HEK293 (cell line): ENCODE measurements around the gene ZFPM1.

Source experiments
- KLF1 ChIP-seq: fragments of 450-650 bp; formaldehyde crosslinking; IDR thresholded peaks from 2 replicates; pipeline ENCODE4 v1.5.1; 2016; ENCODE audit warnings: missing biosample characterization, missing genetic modification characterization
- KLF16 ChIP-seq: fragments of 450-650 bp; formaldehyde crosslinking; IDR thresholded peaks from 2 replicates; pipeline ENCODE4 v1.5.1; 2017; ENCODE audit warnings: missing biosample characterization, missing genetic modification characterization
- KLF8 ChIP-seq: fragments of 450-650 bp; formaldehyde crosslinking; IDR thresholded peaks from 2 replicates; pipeline ENCODE4 v1.5.1; 2016; ENCODE audit warnings: missing biosample characterization, missing genetic modification characterization
- MYNN ChIP-seq: fragments of 450-650 bp; formaldehyde crosslinking; IDR thresholded peaks from 2 replicates; pipeline ENCODE4 v1.5.1; 2016; ENCODE audit warnings: missing biosample characterization, missing genetic modification characterization, borderline replicate concordance
- ZBTB7A ChIP-seq: fragments of 450-650 bp; formaldehyde crosslinking; IDR thresholded peaks from 2 replicates; pipeline ENCODE4 v1.5.1; 2016; ENCODE audit warnings: low read depth, missing biosample characterization, missing genetic modification characterization
- ZBTB8A ChIP-seq: fragments of 450-650 bp; formaldehyde crosslinking; IDR thresholded peaks from 2 replicates; pipeline ENCODE4 v1.5.1; 2016; ENCODE audit warnings: missing biosample characterization, missing genetic modification characterization
- ZNF114 ChIP-seq: fragments of 450-650 bp; formaldehyde crosslinking; IDR thresholded peaks from 2 replicates; pipeline ENCODE4 v1.5.0; 2017; ENCODE audit warnings: missing biosample characterization, missing genetic modification characterization
- ZNF169 ChIP-seq: fragments of 450-650 bp; formaldehyde crosslinking; IDR thresholded peaks from 2 replicates; pipeline ENCODE4 v1.5.1; 2016; ENCODE audit warnings: missing biosample characterization, missing genetic modification characterization
- ZNF202 ChIP-seq: fragments of 450-650 bp; formaldehyde crosslinking; IDR thresholded peaks from 2 replicates; pipeline ENCODE4 v1.5.1; 2016; ENCODE audit warnings: missing biosample characterization, missing genetic modification characterization, borderline replicate concordance
- ZNF391 ChIP-seq: fragments of 450-650 bp; formaldehyde crosslinking; IDR thresholded peaks from 2 replicates; pipeline ENCODE4 v1.5.1; 2016; ENCODE audit warnings: low read depth, missing biosample characterization, missing genetic modification characterization, borderline replicate concordance
- ZNF423 ChIP-seq: fragments of 450-650 bp; formaldehyde crosslinking; IDR thresholded peaks from 2 replicates; pipeline ENCODE4 v1.5.1; 2016; ENCODE audit warnings: missing biosample characterization, missing genetic modification characterization
- ZNF433 ChIP-seq: fragments of 450-650 bp; formaldehyde crosslinking; IDR thresholded peaks from 2 replicates; pipeline ENCODE4 v1.5.1; 2016; ENCODE audit warnings: missing biosample characterization, missing genetic modification characterization, low read depth
- ZNF658 ChIP-seq: fragments of 450-650 bp; formaldehyde crosslinking; IDR thresholded peaks from 2 replicates; pipeline ENCODE4; 2016; ENCODE audit warnings: missing biosample characterization, missing genetic modification characterization
- ZNF660 ChIP-seq: fragments of 450-650 bp; IDR thresholded peaks from 2 replicates; pipeline ENCODE4 v1.5.1; 2018; ENCODE audit warnings: missing biosample characterization, mild to moderate bottlenecking, missing genetic modification characterization
- TF ChIP-seq, protein P1 (sequence below): fragments of 450-650 bp; formaldehyde crosslinking; IDR thresholded peaks from 2 replicates; pipeline ENCODE4 v1.5.1; 2017; ENCODE audit warnings: missing biosample characterization, missing genetic modification characterization
- TF ChIP-seq, protein P2 (sequence below): fragments of 450-650 bp; formaldehyde crosslinking; IDR thresholded peaks from 2 replicates; pipeline ENCODE4 v1.5.1; 2017; ENCODE audit warnings: missing biosample characterization, missing genetic modification characterization
- TF ChIP-seq, protein P3 (sequence below): fragments of 450-650 bp; formaldehyde crosslinking; IDR thresholded peaks from 2 replicates; pipeline ENCODE4 v1.5.1; 2016; ENCODE audit warnings: missing biosample characterization, missing genetic modification characterization
- TF ChIP-seq, protein P4 (sequence below): fragments of 450-650 bp; formaldehyde crosslinking; IDR thresholded peaks from 2 replicates; pipeline ENCODE4 v1.5.1; 2016; ENCODE audit warnings: missing biosample characterization, missing genetic modification characterization
- TF ChIP-seq, protein P5 (sequence below): fragments of 450-650 bp; formaldehyde crosslinking; IDR thresholded peaks from 2 replicates; pipeline ENCODE4 v1.5.1; 2016; ENCODE audit warnings: missing biosample characterization, missing genetic modification characterization

ZFPM1 gene

DNA sequence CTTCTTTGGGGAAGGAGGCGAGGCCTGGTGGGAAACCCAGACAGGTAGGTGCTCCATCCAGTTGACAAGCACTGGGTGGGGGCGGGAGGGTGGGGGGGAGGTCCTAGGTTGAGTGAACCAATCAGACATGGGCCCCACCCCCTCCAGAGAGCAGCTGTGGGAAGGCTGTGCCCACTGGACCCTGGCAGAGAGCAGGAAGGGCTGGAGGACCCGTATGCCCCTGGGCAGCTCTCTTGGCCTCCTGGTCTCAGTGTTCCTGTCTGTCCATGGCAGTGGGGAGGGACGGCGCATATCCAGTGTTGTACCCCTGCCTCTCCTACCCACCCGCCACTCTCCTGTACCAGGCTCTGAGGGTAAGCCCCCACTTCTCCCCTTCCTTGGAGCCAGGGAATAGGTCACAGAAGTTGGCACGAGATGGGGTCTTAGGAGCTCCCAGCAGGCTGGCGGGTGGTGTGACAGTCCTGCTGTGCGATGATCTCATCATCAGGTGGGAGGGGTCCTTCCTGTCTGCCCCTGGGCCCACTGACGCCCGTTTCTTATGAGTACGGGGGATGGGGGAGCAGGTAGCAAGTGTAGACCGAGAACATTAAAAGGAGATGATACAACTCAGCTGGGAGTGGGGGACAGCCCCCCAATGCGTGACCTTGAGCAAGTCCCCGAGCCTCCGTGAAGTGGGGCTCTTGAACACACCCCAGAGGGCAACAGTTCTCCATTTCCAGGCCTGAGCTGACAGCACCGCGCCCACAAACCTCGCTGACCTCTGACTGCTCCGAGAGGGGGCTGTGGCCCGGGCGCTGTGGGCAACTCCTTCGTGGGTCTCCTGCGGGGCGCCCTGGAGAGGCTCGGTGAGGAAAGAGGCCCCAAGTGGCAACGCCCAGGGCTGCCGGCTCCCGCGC is 1.2 kb upstream of the ZFPM1 start (continued):
- TF ChIP-seq, protein P1, sequence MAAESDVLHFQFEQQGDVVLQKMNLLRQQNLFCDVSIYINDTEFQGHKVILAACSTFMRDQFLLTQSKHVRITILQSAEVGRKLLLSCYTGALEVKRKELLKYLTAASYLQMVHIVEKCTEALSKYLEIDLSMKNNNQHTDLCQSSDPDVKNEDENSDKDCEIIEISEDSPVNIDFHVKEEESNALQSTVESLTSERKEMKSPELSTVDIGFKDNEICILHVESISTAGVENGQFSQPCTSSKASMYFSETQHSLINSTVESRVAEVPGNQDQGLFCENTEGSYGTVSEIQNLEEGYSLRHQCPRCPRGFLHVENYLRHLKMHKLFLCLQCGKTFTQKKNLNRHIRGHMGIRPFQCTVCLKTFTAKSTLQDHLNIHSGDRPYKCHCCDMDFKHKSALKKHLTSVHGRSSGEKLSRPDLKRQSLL (tag by site-specific recombination): no peak
- no peak for TF ChIP-seq ZNF658
- TF ChIP-seq ZNF169 (tag by site-specific recombination): no peak
- TF ChIP-seq, protein P2, sequence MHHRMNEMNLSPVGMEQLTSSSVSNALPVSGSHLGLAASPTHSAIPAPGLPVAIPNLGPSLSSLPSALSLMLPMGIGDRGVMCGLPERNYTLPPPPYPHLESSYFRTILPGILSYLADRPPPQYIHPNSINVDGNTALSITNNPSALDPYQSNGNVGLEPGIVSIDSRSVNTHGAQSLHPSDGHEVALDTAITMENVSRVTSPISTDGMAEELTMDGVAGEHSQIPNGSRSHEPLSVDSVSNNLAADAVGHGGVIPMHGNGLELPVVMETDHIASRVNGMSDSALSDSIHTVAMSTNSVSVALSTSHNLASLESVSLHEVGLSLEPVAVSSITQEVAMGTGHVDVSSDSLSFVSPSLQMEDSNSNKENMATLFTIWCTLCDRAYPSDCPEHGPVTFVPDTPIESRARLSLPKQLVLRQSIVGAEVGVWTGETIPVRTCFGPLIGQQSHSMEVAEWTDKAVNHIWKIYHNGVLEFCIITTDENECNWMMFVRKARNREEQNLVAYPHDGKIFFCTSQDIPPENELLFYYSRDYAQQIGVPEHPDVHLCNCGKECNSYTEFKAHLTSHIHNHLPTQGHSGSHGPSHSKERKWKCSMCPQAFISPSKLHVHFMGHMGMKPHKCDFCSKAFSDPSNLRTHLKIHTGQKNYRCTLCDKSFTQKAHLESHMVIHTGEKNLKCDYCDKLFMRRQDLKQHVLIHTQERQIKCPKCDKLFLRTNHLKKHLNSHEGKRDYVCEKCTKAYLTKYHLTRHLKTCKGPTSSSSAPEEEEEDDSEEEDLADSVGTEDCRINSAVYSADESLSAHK (tag by site-specific recombination): no peak
- TF ChIP-seq ZNF391: no peak
- TF ChIP-seq, protein P3, sequence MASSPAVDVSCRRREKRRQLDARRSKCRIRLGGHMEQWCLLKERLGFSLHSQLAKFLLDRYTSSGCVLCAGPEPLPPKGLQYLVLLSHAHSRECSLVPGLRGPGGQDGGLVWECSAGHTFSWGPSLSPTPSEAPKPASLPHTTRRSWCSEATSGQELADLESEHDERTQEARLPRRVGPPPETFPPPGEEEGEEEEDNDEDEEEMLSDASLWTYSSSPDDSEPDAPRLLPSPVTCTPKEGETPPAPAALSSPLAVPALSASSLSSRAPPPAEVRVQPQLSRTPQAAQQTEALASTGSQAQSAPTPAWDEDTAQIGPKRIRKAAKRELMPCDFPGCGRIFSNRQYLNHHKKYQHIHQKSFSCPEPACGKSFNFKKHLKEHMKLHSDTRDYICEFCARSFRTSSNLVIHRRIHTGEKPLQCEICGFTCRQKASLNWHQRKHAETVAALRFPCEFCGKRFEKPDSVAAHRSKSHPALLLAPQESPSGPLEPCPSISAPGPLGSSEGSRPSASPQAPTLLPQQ (tag by site-specific recombination): peak; percentile 17
- TF ChIP-seq MYNN: no peak
- 0 out of 2 replicates have a peak, but pooled peaks have one; percentile 43 for TF ChIP-seq ZNF660 (tag by site-specific recombination)
- TF ChIP-seq ZNF202 (tag by site-specific recombination): no peak
- peak; percentile 69 for TF ChIP-seq KLF16 (tag by site-specific recombination)
- TF ChIP-seq KLF1: 0 out of 2 replicates have a peak, but pooled peaks have one; percentile 52
- 0 out of 2 replicates have a peak, but pooled peaks have one; percentile 34 for TF ChIP-seq ZBTB8A
- TF ChIP-seq ZNF433: no peak
- TF ChIP-seq KLF8 (tag by site-specific recombination): 0 out of 2 replicates have a peak, but pooled peaks have one; percentile 19
- TF ChIP-seq, protein P4, sequence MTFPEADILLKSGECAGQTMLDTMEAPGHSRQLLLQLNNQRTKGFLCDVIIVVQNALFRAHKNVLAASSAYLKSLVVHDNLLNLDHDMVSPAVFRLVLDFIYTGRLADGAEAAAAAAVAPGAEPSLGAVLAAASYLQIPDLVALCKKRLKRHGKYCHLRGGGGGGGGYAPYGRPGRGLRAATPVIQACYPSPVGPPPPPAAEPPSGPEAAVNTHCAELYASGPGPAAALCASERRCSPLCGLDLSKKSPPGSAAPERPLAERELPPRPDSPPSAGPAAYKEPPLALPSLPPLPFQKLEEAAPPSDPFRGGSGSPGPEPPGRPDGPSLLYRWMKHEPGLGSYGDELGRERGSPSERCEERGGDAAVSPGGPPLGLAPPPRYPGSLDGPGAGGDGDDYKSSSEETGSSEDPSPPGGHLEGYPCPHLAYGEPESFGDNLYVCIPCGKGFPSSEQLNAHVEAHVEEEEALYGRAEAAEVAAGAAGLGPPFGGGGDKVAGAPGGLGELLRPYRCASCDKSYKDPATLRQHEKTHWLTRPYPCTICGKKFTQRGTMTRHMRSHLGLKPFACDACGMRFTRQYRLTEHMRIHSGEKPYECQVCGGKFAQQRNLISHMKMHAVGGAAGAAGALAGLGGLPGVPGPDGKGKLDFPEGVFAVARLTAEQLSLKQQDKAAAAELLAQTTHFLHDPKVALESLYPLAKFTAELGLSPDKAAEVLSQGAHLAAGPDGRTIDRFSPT (tag by site-specific recombination): peak; percentile 34; the same call in 1 of the 2 replicates
- no peak for TF ChIP-seq ZBTB7A (tag by site-specific recombination)
- TF ChIP-seq, protein P5, sequence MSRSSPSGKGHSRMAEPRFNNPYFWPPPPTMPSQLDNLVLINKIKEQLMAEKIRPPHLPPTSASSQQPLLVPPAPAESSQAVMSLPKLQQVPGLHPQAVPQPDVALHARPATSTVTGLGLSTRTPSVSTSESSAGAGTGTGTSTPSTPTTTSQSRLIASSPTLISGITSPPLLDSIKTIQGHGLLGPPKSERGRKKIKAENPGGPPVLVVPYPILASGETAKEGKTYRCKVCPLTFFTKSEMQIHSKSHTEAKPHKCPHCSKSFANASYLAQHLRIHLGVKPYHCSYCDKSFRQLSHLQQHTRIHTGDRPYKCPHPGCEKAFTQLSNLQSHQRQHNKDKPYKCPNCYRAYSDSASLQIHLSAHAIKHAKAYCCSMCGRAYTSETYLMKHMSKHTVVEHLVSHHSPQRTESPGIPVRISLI (tag by site-specific recombination): no peak
- TF ChIP-seq ZNF114: no peak
- TF ChIP-seq ZNF423: no peak
- TF ChIP-seq, all 188 proteins: peak for 13
